HTR-8/SVneo (cell line): ENCODE data around the gene EYA3.
"Not testable (repeated sequence)": the region's sequence is repeated elsewhere in the genome, so short reads cannot be mapped to it uniquely, and the experiment has no call there.

Source experiments
- DNase-seq: peaks from one replicate; pipeline ENCODE4 v3.0.0; 2011; ENCODE audit warnings: low spot score, mixed read lengths; ENCODE audit not compliant: insufficient read length
- FAIRE-seq: peaks from 2 replicates; lab custom pipeline; 2011; peaks lifted over from hg19 to GRCh38; lab: Jason Lieb, UNC

EYA3 gene

GRCh38 chr1:28036431-28036830 lies 52.0 kb downstream of the EYA3 start:
- DNase-seq: no peak
- FAIRE-seq: no peak

GRCh38 chr1:28035420-28035819 lies 53.0 kb downstream of the EYA3 start:
- DNase-seq (no peak), FAIRE-seq (no peak)

DNA sequence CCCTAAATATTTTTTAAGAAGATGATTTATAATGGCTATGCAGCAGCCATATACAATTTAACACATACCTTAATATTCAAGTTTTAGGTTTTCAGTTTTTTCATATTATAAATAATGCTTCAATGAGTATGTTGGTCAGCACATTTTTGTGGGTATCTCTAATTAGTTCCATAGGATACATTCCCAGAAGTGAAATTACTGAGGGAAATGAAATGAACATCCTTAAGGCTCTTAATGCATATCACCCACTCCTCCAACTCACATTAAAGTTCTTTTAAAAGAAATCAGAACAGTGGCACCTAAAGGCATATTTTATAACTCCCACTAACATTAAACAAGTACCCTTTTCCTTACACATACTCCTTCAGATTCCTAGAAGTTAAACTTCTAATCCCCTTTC lies 56.1 kb downstream of the EYA3 start:
- FAIRE-seq: no peak
- DNase-seq: no peak

DNA sequence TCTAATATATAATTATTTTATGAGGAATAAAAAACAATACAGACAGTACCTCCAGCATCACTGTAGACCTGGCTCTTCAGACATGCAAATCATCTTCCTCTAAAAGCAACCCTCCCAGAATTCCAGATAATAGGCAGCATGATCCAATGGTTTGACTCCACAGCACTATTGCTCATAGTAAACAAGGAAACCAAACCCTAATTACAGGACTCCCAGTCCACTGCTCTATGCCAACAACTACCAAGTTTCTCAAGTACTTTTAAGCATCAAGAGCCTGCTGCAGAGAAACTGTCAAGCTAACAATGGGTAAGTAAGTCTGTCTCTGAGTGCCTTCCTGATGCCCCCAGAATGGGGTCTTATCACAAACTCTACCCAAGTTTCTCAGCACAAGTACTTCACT lies 57.2 kb downstream of the EYA3 start:
- DNase-seq (no peak), FAIRE-seq (no peak)

GRCh38 chr1:28028873-28029654 lies 59.3 kb downstream of the EYA3 start:
- FAIRE-seq: no peak
- DNase-seq: no peak

DNA sequence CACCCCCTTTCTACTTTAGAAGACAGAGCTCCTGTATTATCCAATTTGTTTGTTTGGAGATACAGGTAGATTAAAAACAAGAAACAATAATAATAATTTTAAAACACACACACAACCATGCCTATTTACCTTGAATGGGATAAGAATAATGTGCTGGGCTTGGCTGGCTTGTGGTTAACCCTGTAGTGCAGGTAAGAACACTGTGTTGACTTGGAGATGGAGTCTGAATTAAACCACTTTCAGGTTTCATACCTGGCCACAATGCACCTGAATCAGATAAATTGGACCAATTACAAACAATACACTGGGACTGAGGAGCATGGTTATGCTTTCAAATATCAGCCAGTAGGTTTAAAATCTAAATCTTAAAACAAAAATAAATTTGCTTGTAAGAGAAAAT lies 60.8 kb downstream of the EYA3 start:
- DNase-seq (no peak), FAIRE-seq (no peak)

DNA sequence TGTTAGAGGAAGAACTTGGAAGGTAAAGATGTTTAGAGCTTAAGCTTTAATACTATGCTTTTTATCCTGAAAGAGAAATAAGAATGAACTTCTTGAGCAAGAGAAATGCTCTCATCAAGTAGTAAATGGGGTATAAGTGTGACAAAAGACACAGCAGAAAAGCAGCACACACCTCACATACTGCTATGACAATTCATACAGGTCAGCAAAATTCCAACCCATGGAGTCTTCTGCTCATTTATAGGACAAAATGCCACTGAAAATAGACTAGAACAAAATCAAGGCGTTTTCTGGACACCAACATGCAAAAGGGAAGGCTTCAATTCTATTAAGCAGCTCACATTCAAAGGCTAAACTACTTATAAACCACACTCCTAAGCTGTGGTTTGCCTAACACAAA lies 61.2 kb downstream of the EYA3 start:
- DNase-seq (no peak), FAIRE-seq (no peak)

DNA sequence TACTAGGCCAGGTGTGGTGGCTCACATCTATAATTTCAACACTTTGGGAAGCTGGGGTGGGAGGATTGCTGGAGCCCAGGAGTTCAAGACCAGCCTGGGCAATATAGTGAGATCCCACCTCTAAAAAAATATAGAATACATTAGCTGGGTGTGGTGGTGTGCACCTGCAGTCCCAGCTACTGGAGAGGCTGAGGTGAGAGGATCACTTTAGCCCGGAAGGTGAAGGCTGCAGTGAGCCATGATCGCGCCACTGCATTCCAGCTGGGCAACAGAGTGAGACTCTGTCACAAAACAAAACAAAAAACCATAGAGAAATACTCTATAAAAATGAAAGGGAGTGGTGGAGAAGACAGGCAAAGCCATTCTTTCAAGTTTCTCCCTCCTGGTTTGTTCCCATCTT lies 62.1 kb downstream of the EYA3 start:
- no peak for FAIRE-seq
- DNase-seq: no peak

GRCh38 chr1:28021064-28021463 lies 67.3 kb downstream of the EYA3 start:
- DNase-seq (no peak), FAIRE-seq (no peak)

GRCh38 chr1:28010969-28011368 lies 77.4 kb downstream of the EYA3 start:
- FAIRE-seq: no peak

GRCh38 chr1:28003117-28003516 lies 85.3 kb downstream of the EYA3 start:
- not testable (repeated sequence) for DNase-seq, FAIRE-seq

More at GRCh38 chr1:28010969-28011368, 77.4 kb downstream of the EYA3 start:
- no peak for DNase-seq

- no peak for FAIRE-seq
- no peak for DNase-seq
These were observed 85.8 kb downstream of the EYA3 start for GRCh38 chr1:28002600-28002999.

GRCh38 chr1:27999055-27999454 lies 89.4 kb downstream of the EYA3 start:
- no peak for DNase-seq
- no peak for FAIRE-seq

GRCh38 chr1:27994526-27994925 lies 93.9 kb downstream of the EYA3 start:
- not testable (repeated sequence) for DNase-seq, FAIRE-seq

GRCh38 chr1:27994060-27994459 lies 94.3 kb downstream of the EYA3 start:
- FAIRE-seq (no peak), DNase-seq (no peak)

DNA sequence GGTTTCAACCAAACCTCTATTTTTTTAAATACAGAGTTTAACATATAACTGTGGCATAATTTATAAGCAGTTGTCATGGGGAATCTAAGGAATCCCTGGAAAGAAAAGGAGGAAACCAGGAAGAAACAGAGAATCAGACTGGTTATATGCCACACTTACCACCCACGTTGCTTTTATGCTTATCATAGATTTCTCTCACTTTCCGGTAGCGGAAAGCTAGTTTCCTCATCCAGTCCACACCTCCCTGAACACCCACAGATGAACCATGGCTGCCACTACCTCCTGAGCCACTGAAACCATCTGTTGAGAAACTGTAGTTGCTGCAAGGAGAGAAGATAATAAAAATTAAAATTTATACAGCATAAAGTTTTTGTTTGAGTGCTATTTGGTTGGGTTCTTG lies 95.2 kb downstream of the EYA3 start:
- no peak for FAIRE-seq
- DNase-seq: no peak

- DNase-seq (no peak), FAIRE-seq (no peak)
These were observed 96.1 kb downstream of the EYA3 start for GRCh38 chr1:27992276-27992675.

DNA sequence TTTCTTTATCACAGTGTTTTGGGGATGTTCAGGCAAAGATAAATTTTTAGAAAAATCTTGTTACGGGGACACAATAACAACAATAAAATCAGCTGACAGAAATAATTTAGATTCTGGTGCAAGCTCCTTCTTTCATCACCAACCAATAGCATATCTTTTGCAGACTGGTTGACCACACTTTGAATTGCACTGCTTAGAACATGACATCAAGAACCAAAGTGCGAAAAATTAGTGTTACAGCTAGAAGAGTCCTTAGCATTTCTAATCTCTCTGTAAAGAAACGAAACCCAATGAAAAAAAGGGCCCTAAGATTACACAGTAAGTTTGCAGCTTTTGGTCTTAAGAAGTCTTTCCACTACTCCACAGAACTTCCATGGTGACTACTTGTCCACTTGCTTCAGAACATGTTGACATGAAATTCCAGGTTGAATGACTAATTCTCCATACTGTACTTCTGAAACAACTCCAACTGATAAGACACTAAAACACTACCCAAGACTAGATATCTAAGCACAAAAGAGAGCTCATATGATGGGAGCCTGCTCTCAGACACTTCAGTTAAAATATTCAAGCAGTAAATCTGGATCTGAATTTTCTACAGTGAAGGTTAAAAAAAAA lies 97.4 kb downstream of the EYA3 start:
- DNase-seq (no peak), FAIRE-seq (no peak)

- DNase-seq (no peak), FAIRE-seq (no peak)
These were observed 107.3 kb downstream of the EYA3 start for GRCh38 chr1:27981145-27981544.

DNA sequence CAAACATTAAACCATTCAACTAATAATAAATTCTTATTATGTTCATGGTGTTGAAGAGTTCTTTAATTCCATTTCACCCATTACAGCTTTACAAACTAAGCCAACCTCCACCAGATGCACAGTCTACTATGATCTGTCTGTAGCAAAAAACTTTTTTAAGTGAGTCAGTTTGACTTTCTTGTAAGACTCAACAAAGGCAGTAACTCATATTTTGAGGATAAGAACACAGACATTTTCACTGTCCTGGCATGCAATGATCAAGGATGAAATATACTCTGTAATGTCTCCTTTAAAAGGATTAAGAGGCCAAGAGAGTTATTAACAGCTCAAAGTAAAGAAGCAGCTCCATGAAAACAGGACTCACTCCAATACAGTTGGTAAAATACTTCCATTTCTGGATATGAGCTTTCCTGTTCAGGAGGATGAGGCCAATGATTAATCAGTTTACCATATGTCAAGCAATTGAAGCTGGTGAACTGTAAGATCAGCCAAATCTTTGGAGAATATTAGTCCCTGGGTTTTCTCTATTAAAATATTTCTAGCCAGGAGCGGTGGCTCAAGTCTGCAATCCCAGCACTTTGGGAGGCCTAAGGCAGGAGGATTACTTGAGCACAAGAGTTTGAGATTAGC lies 108.1 kb downstream of the EYA3 start:
- no peak for FAIRE-seq
- DNase-seq: no peak

GRCh38 chr1:27979859-27980201 lies 108.6 kb downstream of the EYA3 start:
- DNase-seq (no peak), FAIRE-seq (no peak)
